Metanephros (tissue), 2 donors: Measurements from ENCODE around the gene BCAS1. TPM values are rescaled to one million over a fixed set of nuclear protein-coding genes. Genes with fewer than 3 reads are reported as not detected.

ENCODE experiments used
- small RNA-seq: library from RNA; depleted of rRNA; stranded (forward); fragments of <200 nt; gene quantifications from one replicate; pipeline ENCODE3, GENCODE V24; 2014; ENCODE audit warnings: low replicate concordance
- total RNA-seq: library from RNA; depleted of rRNA; stranded (reverse); fragments of >200 nt; gene quantifications from one replicate; pipeline ENCODE4 v1.2.3, GENCODE V29; 2014

BCAS1 gene
- total RNA-seq, result 3.3 TPM

DNA sequence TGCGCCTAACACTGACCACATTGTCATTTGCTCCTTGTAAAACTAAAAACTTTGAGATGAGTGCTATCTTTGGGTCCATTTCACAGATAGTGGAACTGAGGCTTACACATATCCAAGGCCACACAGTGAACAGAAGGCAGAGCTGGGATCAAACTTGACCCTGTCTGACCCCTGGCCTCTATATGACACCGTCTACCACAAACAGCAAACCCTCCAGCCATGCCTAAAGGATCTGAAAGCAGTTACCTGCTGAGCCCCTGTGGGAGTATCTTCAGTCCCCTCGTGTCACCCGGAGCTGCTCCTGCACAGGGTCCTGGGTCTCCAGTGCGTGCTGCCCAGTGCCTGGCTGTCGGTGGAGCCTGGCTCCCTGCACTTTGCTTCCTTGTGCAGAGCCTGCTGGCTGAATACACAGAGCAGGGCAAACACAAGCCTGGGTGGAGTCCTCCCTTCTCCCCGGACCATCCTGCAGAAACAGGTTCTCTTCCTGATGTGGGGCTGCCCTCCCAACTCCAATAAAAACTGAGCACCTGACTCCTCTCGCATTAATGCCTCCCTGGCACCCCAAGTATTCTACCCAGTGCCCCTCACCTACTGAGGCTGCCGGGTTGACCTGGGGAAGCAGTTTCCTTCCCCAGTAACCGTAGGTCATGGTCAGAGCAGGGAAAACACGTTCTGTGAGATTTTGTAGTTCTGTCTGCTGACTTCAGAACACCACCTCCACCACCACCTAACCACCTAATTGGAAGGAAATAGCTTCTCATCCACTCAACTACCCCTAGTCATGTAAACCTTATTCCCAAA lies at the start of gene BCAS1:
Gene BCAS1, minus strand, starts transcription at position 408 of the 801 bp plus-strand sequence. CDS start 11,876 bp downstream, outside the sequence.

Small RNA genes lying within 50 kb of the gene (small RNA-seq; reads per million reads assigned to genes)
- gene MIR4756, result not detected

Other genes starting within 250 kb of the BCAS1 start
- 3.3 TPM for gene CYP24A1, start 103.4 kb upstream of the BCAS1 start, total RNA-seq
- 25.3 TPM for gene PFDN4, start 137.5 kb upstream of the BCAS1 start, total RNA-seq